PC-3 (cell line): Measurements from ENCODE around the gene SMARCD1. TPM values are rescaled to one million over a fixed set of nuclear protein-coding genes. Genes with fewer than 3 reads are reported as not detected.

Experiments used
- ATAC-seq: fragments of 200-7000 bp; cut with Tn5 transposase; 2 replicates; pipeline ENCODE4 v1.9.1; 2020; ENCODE audit warnings: mild to moderate bottlenecking, moderate library complexity
- BruUV-seq: library from RNA; stranded (reverse); fragments of 400-500 nt; replicated peaks from 2 replicates; lab custom pipeline; 2021; lab: Mats Ljungman, UMichigan
- CTCF ChIA-PET: fragments of 300-600 bp; sonication (Branson Sonifier 250); formaldehyde crosslinking; loops from one replicate; lab custom pipeline; 2022; ENCODE audit warnings: antibody characterized with exemption; lab: Charles Lee
- POLR2A ChIA-PET: fragments of 300-600 bp; sonication (Branson Sonifier 250); formaldehyde crosslinking; loops from one replicate; lab custom pipeline; 2022; ENCODE audit warnings: antibody characterized with exemption; ENCODE audit not compliant: unreplicated experiment; lab: Charles Lee
- DNase-seq: peaks from one replicate; pipeline ENCODE4 v3.0.0-alpha.2; 2015
- H2AFZ ChIP-seq: fragments of 300-600 bp; sonication (generic); 2 replicates; pipeline ENCODE4 v1.6.0; 2016; ENCODE audit warnings: antibody characterized with exemption, low read length
- H3F3A ChIP-seq: fragments of 300-600 bp; sonication (generic); one replicate; pipeline ENCODE4 v1.6.0; 2017; ENCODE audit warnings: antibody characterized with exemption, low read length, control low read depth, mild to moderate bottlenecking; ENCODE audit not compliant: unreplicated experiment
- H3K27ac ChIP-seq: fragments of 300-600 bp; sonication (generic); 2 replicates; pipeline ENCODE4 v1.5.1; 2016; ENCODE audit warnings: mild to moderate bottlenecking, low read length
- H3K27me3 ChIP-seq: fragments of 300-600 bp; sonication (generic); 2 replicates; pipeline ENCODE4 v1.6.1; 2016; ENCODE audit warnings: low read length, mixed read lengths
- H3K36me3 ChIP-seq: fragments of 300-600 bp; sonication (generic); 2 replicates; pipeline ENCODE4 v1.6.1; 2016; ENCODE audit warnings: low read depth, mixed run types, low read length, mixed read lengths
- H3K4me1 ChIP-seq: fragments of 300-600 bp; sonication (generic); 2 replicates; pipeline ENCODE4 v1.5.1; 2016; ENCODE audit warnings: low read length; ENCODE audit not compliant: insufficient read depth
- H3K4me2 ChIP-seq: fragments of 300-600 bp; sonication (generic); 2 replicates; pipeline ENCODE4 v1.6.0; 2016; ENCODE audit warnings: low read length
- H3K4me3 ChIP-seq: fragments of 300-600 bp; sonication (generic); 2 replicates; pipeline ENCODE4 v1.5.1; 2016; ENCODE audit warnings: mild to moderate bottlenecking, low read length, mixed read lengths
- H3K79me2 ChIP-seq: fragments of 300-600 bp; sonication (generic); 2 replicates; pipeline ENCODE4 v1.6.1; 2017; ENCODE audit warnings: low read length, mixed read lengths
- H3K9ac ChIP-seq: fragments of 300-600 bp; sonication (generic); 2 replicates; pipeline ENCODE4 v1.6.0; 2016; ENCODE audit warnings: mild to moderate bottlenecking, low read length
- H3K9me2 ChIP-seq: fragments of 300-600 bp; sonication (generic); replicated peaks from 2 replicates; pipeline ENCODE4 v1.6.1; 2016; ENCODE audit warnings: mixed run types, low read length, mixed read lengths
- H3K9me3 ChIP-seq: fragments of 300-600 bp; sonication (generic); 2 replicates; pipeline ENCODE4 v1.6.1; 2016; ENCODE audit warnings: low read length, mixed read lengths
- H4K20me1 ChIP-seq: fragments of 300-600 bp; sonication (generic); 2 replicates; pipeline ENCODE4 v1.6.1; 2016; ENCODE audit warnings: low read length, mixed read lengths
- CTCF ChIP-seq: fragments of 300-600 bp; sonication (generic); conservative IDR thresholded peaks from 2 replicates; pipeline ENCODE4 v1.5.1; 2017; ENCODE audit warnings: antibody characterized with exemption, low read depth, mild to moderate bottlenecking, low read length
- EZH2 ChIP-seq: fragments of 300-600 bp; sonication (generic); IDR thresholded peaks from one replicate; pipeline ENCODE4 v1.6.1; 2017; ENCODE audit warnings: antibody characterized with exemption, mild to moderate bottlenecking, low read length; ENCODE audit not compliant: unreplicated experiment
- EZH2phosphoT487 ChIP-seq: fragments of 300-600 bp; sonication (generic); IDR thresholded peaks from 2 replicates; pipeline ENCODE4 v1.6.1; 2018; ENCODE audit warnings: mild to moderate bottlenecking, antibody characterized with exemption, low read length, borderline replicate concordance
- intact Hi-C: fragments of 100-400 bp; cut with micrococcal nuclease; formaldehyde crosslinking; loops from 2 replicates; pipeline ENCODE4 v1.9.0; 2023
- total RNA-seq: library from RNA; depleted of rRNA; stranded (reverse); fragments of >200 nt; gene quantifications from 2 replicates; pipeline ENCODE4 v1.2.3, GENCODE V29; 2014

The SMARCD1 gene
- total RNA-seq, 1 experiment from 2014 or later = 105 TPM

GRCh38 chr12:50110127-50110761 is 25.1 kb downstream of the SMARCD1 start:
- Histone ChIP-seq H3K9ac (no peak overlapping the region), H3K36me3 (no peaks in the 10 kb centered on the region), H3K27me3 (no peaks in the 10 kb centered on the region), H3K4me2 (no peak overlapping the region), H3K4me1 (peaks cover 14% of the 10 kb centered on the region; the same call in 1 of the 2 replicates), H3K9me2 (no peaks in the 10 kb centered on the region), H3K79me2 (peaks cover 28% of the 10 kb centered on the region), H3K27ac (no peak overlapping the region), H3K9me3 (no peaks in the 10 kb centered on the region), H4K20me1 (0 out of 2 replicates have a peak, but pooled peaks cover 5% of the 10 kb centered on the region), H3F3A (no peaks in the 10 kb centered on the region), H3K4me3 (no peak overlapping the region), H2AFZ (peak overlapping the region; percentile 48; the same call in 1 of the 2 replicates)
- intact Hi-C loops = loop anchor here (5.0 kb wide), 1 partner anchor 33 kb away; no protein-coding TSS in a partner anchor
- ChIA-PET POLR2A (interaction anchor here (0.6 kb wide), 1 partner anchor 147 kb away, joined by 3 read pairs; no protein-coding TSS in a partner anchor), CTCF (interaction anchor here (0.6 to 0.8 kb wide), 2 partner anchors 26 to 150 kb away, joined by 3 to 4 read pairs; no protein-coding TSS in a partner anchor)
- DNase-seq = no peak
- no peak for ATAC-seq
- no TSS peak for BruUV-seq
- TF ChIP-seq CTCF (no peak), EZH2phosphoT487 (no peak), EZH2 (no peak)

GRCh38 chr12:50110762-50111351 is 25.7 kb downstream of the SMARCD1 start:
- peak overlapping the region; percentile 48; the same call in 1 of the 2 replicates for H2AFZ ChIP-seq
- no peaks in the 10 kb centered on the region for H3K9me2 ChIP-seq
- H3K4me3 ChIP-seq = no peak overlapping the region
- no peak for TF ChIP-seq EZH2
- TF ChIP-seq CTCF = no peak
- no peak for TF ChIP-seq EZH2phosphoT487
- H3K9ac ChIP-seq = no peak overlapping the region
- ChIA-PET CTCF (interaction anchor here (0.6 to 1.8 kb wide), 4 partner anchors 15 to 150 kb away, joined by 3 to 19 read pairs (median 4); no protein-coding TSS in a partner anchor), POLR2A (interaction anchor here (0.6 kb wide), 1 partner anchor 148 kb away, joined by 3 read pairs; no protein-coding TSS in a partner anchor)
- H4K20me1 ChIP-seq = 0 out of 2 replicates have a peak, but pooled peaks cover 5% of the 10 kb centered on the region
- H3F3A ChIP-seq = no peaks in the 10 kb centered on the region
- H3K27ac ChIP-seq = no peak overlapping the region
- H3K36me3 ChIP-seq = no peaks in the 10 kb centered on the region
- H3K79me2 ChIP-seq = peaks cover 34% of the 10 kb centered on the region
- ATAC-seq = no peak
- peak; percentile 22 for DNase-seq
- peaks cover 14% of the 10 kb centered on the region; the same call in 1 of the 2 replicates for H3K4me1 ChIP-seq
- H3K9me3 ChIP-seq = no peaks in the 10 kb centered on the region
- 0 out of 2 replicates have a peak overlapping the region, but pooled peaks have one; percentile 46 for H3K4me2 ChIP-seq
- no TSS peak for BruUV-seq
- intact Hi-C loops = loop anchor here (5.0 kb wide), 1 partner anchor 34 kb away; no protein-coding TSS in a partner anchor
- no peaks in the 10 kb centered on the region for H3K27me3 ChIP-seq
